Omental fat pad (tissue), 4 donors: ENCODE results near the gene PLS1. TPM values are rescaled to one million over a fixed set of nuclear protein-coding genes. Genes with fewer than 3 reads are reported as not detected.
"Not testable (repeated sequence)": the region's sequence is repeated elsewhere in the genome, so short reads cannot be mapped to it uniquely, and the experiment has no call there.

Experiments
- ATAC-seq: fragments of 150-250 bp; one replicate; pipeline ENCODE4 v1.9.1; 2016; ENCODE audit warnings: mild to moderate bottlenecking, moderate library complexity; ENCODE audit not compliant: low FRiP score
- DNase-seq: peaks from one replicate; pipeline ENCODE4 v3.0.0-alpha.2; 2019; ENCODE audit warnings: low spot score
- CTCF ChIP-seq, 3 donors: fragments of 450-650 bp; IDR thresholded peaks; one replicate each; pipeline ENCODE4 v1.5.1; 2016 to 2017; ENCODE audit warnings: antibody characterized with exemption in 3 of 3, mild to moderate bottlenecking in 3 of 3, moderate library complexity in 2 of 3
- total RNA-seq, 4 donors: library from RNA; depleted of rRNA; stranded (reverse); fragments of >200 nt; gene quantifications; one replicate each; pipeline ENCODE4 v1.1.0, GENCODE V29; 2016

Gene PLS1
- total RNA-seq: 1 to 10 TPM; 1.2 to 3.2 (median 2.0) TPM

- DNase-seq: peak; percentile 31
- ATAC-seq: peak; percentile 98
- TF ChIP-seq CTCF (IDR thresholded peaks at IDR 0.05): no peak
These were observed at the start of gene PLS1 for GRCh38 chr3:142595951-142596725. PLS1 (plus strand) TSS chr3:142596393; CDS start chr3:142664238, 67,845 bp downstream.

- no peak for TF ChIP-seq CTCF (IDR thresholded peaks at IDR 0.05)
- no peak for ATAC-seq
- no peak for DNase-seq
These were observed 46.2 kb upstream of the PLS1 start for GRCh38 chr3:142549986-142550385.

GRCh38 chr3:142552579-142552978 lies 43.6 kb upstream of the PLS1 start:
- DNase-seq, ATAC-seq: not testable (repeated sequence)

GRCh38 chr3:142553741-142554140 lies 42.5 kb upstream of the PLS1 start:
- DNase-seq (no peak), ATAC-seq (no peak)
- no peak for TF ChIP-seq CTCF (IDR thresholded peaks at IDR 0.05)

GRCh38 chr3:142560118-142560517 lies 36.1 kb upstream of the PLS1 start:
- ATAC-seq: no peak
- TF ChIP-seq CTCF (IDR thresholded peaks at IDR 0.05): no peak
- DNase-seq: no peak

GRCh38 chr3:142563496-142563997 lies 32.6 kb upstream of the PLS1 start:
- DNase-seq (no peak), ATAC-seq (no peak)
- no peak for TF ChIP-seq CTCF (IDR thresholded peaks at IDR 0.05)

- ATAC-seq: no peak
- TF ChIP-seq CTCF (IDR thresholded peaks at IDR 0.05): no peak
- DNase-seq: no peak
These were observed 30.1 kb upstream of the PLS1 start for GRCh38 chr3:142566096-142566495.
